GM12874 (cell line): ENCODE measurements around the gene MT1B.

Source experiments
- TF ChIP-seq, protein P1 (sequence below): IDR thresholded peaks from 2 replicates; pipeline ENCODE4 v1.5.1; 2011; ENCODE audit warnings: low read depth, mild to moderate bottlenecking, control low read depth, low read length, moderate library complexity; ENCODE audit not compliant: insufficient read depth

The MT1B gene

DNA sequence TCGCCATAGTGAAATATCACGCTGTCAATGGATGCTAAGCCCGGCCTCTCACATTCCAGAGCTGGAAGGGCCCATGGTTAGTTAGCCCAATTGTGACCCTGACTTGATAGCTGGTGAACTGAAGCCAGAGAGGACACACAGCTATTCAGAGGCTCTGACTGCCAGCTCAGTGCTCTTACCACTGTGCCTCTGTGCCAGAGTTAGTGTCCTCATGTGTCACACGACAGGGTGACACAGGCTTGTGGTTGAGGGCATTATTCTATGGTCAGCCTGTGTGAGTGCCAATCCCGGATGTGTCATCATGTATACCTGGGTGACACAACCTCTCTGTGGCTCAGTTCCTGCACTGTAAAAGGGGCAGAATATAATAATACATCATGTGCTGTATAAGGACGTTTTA lies 28.1 kb downstream of the MT1B start:
- TF ChIP-seq, protein P1, sequence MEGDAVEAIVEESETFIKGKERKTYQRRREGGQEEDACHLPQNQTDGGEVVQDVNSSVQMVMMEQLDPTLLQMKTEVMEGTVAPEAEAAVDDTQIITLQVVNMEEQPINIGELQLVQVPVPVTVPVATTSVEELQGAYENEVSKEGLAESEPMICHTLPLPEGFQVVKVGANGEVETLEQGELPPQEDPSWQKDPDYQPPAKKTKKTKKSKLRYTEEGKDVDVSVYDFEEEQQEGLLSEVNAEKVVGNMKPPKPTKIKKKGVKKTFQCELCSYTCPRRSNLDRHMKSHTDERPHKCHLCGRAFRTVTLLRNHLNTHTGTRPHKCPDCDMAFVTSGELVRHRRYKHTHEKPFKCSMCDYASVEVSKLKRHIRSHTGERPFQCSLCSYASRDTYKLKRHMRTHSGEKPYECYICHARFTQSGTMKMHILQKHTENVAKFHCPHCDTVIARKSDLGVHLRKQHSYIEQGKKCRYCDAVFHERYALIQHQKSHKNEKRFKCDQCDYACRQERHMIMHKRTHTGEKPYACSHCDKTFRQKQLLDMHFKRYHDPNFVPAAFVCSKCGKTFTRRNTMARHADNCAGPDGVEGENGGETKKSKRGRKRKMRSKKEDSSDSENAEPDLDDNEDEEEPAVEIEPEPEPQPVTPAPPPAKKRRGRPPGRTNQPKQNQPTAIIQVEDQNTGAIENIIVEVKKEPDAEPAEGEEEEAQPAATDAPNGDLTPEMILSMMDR: no peak

DNA sequence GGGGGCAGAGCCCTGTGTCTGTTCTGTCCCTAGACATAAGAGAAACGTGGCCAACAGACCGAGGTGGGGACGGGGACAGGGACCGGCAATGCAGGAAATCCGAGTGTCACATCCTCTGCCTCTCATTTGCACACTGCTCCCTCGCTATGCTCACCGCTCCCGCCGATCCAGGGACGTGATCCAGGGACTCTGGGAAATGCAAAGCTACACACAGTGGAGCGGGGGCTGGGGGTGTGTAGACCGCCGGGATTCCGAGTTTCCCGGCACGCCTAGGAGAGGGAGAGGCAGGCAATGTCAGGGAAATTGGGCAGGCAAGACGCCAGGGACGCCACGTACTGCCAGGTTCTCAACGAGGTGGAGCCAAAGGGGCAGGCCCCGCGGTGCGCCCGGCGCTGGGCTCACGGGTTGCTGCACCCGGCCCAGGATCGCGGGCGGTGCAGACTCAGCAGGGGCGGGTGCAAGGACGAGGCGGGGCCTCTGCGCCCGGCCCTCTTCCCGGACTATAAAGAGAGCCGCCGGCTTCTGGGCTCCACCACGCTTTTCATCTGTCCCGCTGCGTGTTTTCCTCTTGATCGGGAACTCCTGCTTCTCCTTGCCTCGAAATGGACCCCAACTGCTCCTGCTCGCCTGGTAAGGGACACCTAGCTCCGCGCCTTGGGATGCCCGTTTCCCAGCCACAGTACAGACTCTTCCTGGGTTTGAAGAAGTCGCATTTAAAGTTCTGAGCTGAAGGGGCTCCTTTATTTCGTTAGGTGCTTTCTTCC lies 30.4 kb downstream of the MT1B start, which contains the start of gene MT1X:
Gene MT1X, plus strand, starts transcription at position 532 of the 764 bp plus-strand sequence. Its CDS starts 71 bp downstream, at position 603.
- TF ChIP-seq, protein P1: no peak

DNA sequence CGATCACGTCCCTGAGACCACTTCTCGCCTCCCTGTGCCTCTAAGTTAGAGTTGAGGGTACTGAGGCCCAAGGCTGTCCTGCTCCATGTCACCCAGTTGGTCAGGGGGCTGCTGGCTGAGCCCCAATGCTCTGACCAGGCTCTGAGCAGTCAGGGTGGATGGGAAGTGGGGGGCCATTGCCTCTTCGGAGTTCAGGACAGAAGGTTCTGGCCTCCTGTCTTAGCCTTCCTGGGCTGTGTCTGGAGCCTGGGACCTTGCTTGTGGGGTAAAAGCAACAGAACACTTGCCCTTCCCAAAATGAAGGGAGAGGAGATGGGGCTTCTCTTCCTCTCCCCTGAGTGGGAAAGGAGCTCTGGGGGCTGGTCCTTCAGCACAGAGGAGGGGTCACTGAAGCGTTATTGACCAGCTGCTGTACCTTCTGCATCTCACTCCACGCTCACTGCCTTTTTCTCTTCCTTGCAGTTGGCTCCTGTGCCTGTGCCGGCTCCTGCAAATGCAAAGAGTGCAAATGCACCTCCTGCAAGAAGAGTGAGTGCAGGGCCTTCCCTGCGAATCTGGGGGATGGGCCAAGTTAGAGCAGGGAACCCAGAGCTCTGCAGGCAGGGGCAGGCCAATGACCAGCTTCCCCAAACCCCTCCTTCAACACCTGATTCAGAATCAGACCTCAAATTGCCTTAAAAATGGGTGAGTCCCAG lies 31.2 kb downstream of the MT1B start:
- TF ChIP-seq, protein P1: no peak

DNA sequence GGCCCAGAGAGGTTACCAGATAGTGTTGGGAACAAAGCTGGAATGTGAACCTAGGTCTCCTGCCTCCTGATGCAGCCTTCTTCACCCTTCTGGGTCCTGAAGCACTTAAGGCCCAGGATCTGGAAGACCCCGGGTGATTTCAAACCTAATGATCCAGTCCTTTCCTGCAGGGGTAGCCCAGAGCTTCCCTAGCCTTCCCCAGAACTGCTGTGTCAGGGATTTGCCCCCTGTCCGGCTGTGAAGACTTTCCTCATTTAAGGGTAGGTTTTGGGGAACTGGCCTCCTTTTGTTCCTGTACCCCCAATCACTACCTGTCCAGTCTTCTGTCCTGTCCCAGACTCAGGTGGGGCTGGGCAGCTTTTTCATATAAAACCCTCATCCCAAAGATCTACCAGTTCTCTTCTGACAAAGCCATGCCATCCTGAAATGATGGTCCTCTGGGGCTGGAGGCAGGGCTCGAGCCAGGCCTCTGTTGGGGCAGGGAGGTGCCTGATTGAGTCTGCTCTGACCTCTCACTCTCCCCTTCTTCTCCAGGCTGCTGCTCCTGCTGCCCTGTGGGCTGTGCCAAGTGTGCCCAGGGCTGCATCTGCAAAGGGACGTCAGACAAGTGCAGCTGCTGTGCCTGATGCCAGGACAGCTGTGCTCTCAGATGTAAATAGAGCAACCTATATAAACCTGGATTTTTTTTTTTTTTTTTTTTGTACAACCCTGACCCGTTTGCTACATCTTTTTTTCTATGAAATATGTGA lies 31.9 kb downstream of the MT1B start:
- TF ChIP-seq, protein P1: no peak

DNA sequence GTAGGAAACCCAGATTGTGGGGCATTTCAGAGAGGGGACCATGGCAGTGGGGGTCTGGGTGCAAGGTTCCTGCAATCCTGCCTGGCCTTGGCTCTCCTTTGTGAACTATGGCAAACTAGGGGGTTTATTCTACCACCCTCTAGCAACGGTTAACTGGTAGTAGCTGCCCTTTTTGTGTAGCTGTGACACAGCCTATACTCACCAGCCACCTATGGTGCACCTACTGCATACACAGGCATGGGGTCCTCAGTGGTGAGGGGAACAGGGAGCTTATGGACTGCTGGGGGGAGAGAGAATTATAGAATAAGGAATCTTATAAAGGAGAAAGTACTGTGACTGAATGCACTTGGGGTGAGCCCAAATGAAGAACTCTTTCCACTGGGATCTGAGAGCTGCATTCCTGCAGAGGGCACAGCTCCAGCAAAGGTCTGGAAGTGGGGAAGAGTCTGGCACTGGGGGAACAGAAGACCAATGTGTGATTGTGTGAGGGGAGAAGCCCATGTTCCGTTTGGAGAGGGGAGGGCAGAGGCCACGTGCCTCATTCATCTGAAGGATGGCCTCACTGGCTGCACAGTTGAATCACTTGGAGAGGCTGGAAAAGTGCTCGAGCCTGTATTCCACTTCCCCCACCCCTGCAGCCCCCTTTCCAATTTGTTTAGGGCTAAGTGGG lies 32.7 kb downstream of the MT1B start:
- TF ChIP-seq, protein P1: no peak

DNA sequence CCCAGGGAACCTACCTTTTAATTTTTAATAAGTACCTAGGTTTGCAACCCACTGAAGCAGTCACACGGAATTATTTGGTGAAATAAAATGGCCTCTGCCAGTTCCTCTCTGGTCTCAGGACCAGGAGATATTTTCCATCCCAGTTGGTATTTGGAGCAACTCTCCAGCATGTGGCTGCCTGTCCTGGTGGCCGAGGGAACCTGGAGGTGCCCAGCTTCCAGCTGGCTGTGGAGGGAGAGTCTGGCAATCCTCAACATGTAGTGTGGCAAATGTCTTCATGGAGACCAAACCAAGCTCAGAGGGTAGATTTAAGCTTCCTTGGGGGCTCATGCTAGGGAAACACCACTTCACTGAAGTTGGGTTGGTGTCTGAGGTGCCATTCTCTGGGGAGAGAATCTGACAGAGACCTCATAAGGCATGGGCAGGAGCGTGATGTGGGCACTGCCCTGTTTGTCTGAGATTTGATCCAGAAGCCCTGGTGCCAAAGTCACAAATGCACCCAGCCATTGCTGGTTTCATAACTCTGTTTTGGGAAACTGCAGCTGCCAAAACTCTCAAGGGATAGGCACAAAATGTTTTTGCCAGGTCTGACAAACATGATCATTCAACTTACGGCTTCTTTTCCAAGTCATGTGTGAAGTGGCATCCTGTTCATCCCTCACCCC lies 33.4 kb downstream of the MT1B start:
- TF ChIP-seq, protein P1: no peak
